RCC 7860 (cell line): ENCODE data around the gene NOS3.

ENCODE experiments used
- DNase-seq: peaks from one replicate; pipeline ENCODE4 v3.0.0-alpha.2; 2015; ENCODE audit warnings: low spot score
- FAIRE-seq: peaks from 2 replicates; lab custom pipeline; 2012; peaks lifted over from hg19 to GRCh38; lab: Jason Lieb, UNC

Gene NOS3

DNA sequence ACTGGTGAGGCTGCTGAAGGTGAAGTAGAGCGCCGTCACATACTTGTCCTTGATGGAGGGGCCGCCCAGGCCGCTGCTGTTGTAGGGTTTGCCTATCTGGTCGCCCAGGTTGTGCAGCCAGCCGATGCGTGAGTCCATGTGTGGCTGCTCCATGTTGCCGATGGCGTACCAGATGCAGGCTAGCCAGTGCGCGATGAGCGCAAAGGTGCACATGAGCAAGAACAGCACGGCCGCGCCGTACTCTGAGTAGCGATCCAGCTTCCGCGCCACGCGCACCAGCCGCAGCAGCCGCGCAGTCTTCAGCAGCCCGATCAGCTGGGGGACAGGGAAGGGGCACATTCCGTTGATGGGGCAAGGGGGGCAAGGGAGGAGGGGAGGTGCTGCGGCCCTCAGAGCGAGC is 39.3 kb upstream of the NOS3 start:
- FAIRE-seq (no peak), DNase-seq (no peak)

DNA sequence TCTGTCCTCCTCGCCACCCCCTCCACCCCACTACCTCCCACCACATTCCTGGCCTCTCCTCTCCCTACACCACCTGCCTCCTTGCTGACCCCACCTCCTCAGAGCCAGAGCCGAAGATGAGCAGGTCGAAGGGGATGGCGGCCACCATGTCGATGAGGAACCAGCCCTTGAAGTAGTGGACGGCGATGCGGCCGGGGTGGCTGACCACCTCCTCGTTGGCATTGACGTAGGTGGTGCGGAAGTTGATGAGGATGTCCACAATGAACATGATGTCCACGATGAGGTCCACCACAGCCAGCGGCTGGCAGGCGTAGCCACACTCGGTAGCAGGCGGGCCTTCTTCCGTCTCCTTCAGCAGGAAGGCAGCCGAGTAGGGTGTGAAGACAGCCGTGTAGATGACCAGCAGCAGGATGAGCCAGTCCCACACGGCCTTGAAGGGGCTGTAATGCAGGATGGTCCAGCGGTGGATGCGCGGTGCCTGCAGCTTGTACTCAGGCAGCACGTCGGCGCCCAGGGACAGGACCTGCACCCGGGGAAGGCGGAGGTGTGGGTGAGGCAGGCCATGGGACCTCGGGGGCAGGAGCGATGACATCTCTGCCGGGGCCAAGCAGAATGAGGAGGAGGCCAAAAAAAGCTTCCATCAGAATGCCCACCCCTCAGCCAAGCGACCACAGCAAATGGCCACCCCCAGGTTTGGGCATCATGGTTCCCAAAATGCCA is 38.3 kb upstream of the NOS3 start:
- DNase-seq (no peak), FAIRE-seq (no peak)

DNA sequence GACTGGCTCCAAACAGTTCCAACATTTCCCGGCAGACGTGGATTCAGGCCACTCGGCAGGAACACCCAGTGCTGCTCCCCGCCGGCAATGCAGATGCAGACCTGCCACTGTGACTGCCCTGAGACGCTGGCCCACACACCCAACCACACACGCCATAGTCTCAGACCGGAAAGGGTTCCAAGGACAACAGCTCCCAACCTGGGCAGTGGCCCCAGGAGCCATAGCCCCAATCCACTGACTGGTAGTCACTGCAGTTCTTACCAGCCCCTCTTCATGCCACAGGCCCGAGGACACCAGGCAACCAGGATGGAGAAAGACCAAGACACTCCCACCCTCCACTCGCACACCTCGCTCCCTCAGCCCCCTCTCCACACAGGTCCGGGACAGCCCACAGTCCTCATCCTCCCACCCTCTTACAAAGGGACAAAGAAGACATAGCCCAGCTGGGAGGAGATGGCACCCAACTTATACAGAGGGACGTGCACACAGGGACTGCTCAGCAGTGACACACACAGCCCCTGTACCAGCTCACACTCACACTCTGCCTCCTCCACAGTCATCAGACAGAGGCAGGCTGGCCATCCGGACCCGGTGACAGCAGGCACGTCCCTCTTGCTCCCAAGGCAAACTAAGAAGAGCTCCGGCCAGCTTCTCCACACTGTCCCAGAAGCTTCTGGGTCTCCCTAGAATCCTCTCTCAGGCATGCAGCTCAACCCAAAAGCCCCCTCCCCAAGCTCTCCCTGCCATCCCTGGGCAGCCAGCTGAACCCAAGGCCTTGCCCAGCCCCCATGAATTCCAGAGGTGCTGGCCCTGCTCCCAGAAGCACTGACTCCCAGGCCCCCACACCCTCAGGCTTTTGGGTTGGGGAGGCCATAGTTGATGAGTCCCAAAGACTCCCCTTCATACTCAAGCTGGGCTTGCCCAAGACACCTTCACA is 37.5 kb upstream of the NOS3 start:
- no peak for FAIRE-seq
- DNase-seq, result no peak

DNA sequence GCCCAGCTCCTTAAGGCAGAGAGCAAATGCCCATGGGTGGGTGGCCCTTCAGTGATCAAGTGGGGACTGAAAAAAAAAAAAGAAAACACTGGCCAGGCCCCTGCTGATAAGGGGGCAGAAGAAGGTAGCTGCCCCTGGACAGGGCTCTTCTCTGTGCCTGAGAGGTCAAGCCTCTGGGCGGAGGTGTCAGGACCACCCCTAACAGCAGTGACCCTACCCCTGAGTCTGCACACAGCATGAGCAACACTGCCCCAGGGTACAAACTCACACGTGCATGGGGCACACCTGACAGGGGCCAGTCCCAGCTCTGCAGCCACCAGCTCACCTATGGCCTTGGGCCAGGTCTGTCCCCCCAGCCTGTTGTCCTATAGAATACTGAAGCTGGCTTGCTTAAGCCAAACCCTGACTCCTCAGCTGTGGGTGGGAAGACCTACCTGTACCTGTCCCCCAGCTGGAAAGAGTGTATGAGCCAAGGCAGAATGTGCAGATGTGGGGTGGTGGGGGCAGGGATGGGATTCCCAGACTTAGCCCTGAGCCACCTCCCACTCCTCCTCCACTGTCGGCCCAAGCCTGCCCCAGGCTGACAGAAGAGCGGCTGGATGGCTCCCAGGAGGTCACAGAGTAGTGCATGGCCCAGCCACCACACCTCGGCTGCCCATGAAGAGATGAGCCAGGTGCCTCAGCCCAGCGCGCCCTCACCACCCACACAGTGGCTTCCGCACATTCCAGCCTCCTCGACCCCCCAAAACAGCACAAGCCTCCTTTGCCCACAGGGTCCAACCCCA is 36.4 kb upstream of the NOS3 start:
- DNase-seq (no peak), FAIRE-seq (no peak)

DNA sequence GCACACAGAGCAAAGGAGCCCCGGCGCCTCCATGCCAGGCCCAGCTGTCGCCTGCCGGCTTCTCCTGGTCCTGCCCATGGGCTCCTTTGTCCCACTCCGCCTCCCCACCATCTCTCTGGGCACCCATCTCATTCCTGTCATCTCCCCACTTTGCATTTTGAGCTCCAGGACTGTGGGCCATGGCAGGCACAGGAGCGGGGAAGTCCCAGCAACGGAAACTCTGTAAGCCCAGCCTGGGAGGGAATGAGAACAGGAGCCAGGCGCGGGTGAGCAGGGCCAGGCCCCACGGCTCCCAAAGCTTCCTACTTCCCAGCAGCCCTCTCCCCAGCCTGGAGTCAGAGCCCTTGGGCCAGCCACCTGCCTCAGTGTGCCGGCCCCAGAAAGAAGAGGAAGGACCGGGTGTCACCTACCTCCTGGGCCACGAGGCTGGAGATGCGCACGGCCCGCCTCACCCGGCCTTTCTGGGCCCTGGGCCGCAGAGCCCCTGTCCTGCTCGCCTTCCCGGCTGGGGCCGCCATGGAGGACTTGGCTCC is 35.8 kb upstream of the NOS3 start:
- no peak for DNase-seq
- FAIRE-seq, result no peak

DNA sequence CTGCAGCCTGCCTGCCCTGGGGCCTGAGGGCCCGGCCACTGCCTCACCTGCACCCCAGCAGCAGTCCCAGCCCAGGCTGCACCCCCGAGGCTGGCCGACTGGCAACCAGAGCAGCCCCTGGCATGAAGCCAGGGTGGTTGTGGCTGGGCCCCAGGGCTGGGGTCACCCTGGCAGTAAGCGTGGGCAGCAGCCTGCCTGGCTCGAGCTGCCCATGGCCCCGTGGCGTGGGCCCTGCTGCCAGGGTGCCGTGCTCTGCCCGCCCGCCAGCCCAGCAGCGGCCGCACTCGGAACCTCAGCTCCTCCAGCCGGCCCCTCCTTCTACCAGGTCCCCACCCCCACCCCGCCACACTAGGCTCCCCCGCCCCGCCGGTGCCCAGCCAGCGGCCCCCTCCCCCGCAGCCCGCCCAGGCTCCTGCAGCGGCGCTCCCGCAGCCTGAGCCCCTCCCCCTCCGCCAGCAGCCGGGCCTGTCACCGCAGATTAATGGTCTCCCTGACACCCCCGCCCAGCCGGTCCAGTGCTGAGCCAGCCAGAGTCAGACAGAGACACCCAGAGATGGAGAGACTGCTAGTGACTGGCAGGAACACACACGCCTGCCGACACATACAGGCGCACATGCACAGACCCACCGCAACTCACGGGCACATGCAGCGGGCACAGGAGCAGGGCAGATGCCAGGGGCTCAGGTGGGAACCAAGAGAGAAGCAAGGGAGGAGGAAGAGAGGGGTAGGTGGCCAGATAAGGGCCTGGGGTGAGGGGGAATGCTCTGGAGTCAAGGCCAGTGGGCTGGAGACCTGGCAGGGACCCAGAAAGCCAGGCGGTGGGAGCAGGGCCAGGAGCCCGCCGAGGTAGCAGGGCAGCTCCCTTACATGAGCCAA is 35.1 kb upstream of the NOS3 start:
- no peak for FAIRE-seq
- no peak for DNase-seq

DNA sequence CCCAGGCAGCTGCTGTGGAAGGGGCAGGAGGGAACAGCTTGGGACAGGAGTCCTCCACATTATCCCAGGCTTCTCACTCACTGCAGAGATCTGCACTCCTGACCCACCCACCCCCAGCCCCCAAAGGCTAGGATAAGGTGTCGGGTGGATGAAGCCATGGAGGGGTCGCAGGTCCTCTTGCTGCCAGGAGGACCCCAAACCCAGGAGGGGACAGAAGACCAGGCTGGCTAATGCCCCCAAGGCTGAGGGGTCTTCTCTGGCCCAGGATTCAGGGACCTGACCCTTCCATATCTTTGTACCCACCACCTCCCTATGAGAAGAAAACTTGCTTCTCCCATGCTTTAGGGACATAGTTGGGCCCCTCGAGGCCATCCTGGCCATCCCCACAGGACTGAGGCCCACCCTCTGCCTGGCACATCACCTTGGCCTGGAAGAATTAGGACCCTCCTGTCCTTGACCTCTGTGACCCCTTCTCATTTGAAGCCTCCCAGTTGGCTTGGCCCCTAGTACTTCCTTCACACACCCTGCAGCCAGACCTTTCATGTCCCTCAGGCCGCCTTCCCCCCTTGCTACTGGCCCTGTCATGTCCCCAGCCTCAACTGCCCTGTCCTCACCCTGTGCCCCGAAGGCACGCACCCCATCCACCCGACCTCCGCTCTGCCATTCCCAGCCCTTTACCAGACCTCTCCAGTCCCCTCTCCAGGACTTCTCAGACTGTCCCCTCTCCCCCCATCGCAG is 34.3 kb upstream of the NOS3 start:
- FAIRE-seq, result no peak
- DNase-seq, result no peak

DNA sequence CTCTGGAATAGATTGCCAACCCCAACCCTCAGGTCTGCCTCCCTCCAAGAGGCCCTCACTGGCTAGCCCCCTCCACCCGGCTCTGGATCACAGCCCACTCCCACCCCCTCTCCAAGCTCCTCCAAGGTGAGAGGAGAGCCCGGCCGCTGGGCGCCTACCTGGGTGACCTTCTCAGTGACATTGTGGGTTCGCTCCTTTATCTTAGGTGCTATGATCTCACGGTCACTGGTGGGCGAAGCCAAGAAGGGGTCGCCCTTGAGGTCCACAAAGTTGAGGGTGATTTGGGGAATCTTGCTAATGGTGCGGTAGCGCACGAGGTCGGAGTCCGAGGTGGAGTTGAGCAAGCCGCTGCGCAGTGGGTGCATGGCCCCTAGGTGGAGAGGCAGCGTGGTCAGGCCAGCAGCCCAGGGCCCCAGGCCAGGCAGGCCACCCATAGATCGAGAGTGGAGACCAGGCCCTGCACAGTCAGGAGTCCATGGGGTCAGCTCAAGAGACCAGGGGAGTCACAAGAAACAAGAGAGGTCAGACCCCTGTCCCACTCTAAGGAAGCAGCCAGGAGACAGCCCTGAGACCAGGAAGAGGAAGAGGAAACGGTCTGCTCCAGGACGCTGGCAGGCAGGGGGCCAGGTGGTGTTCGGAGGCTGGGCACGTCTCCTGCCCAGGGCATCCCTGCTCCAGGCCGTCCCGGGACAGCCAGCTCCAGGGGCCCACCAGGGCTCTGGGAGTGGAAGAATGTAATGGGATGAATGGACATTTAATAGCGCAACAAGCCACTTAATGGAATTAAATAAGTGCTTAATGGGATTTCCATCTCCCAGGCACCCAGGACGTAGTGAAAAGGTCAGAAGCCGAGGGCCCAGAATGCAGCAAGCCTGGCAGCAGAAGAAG is 33.4 kb upstream of the NOS3 start:
- FAIRE-seq (no peak), DNase-seq (no peak)

DNA sequence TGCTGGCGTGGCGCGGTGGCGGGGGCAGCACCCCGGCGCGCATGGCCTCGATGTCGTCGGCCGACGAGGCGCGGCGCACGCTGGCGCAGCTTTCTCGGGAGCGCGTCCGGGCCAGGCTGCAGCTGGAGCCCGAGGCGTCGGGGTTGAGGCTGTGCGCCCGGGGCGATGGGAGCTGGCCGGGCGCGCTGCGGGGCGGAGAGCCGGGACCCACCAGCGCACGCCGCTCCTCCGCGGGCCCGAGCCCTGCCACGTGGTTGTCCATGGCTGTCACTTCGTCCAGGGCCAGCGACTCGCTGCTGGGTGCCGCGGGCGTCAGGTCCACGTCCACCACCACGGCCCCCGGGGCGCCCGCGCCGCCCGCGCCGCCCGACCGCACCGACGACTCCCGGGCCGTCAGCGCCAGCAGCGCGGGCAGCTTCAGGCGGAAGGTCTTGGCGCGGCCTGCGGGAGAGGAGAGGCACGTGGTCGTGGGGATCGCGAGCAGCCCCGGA is 32.7 kb upstream of the NOS3 start:
- DNase-seq, result no peak
- FAIRE-seq, result no peak

DNA sequence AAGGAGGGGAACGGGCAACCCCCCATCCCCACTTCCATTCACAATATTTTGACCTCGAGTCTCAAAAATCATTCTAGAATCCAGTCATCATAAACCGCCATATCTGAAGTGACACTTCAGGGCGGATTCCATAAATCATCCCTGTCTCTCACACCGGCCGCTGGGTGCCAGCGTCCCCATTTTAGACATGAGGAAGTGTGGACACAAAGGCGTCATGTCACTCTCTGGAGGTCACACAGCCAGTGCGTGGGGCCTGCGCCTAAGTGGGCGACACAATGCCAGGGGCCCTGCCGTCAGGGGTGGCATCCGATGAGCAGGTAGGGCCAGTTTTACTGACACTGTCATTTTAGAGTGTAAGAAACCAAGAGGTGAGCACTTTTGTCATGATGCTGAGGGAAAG is 32.2 kb upstream of the NOS3 start:
- FAIRE-seq (no peak), DNase-seq (no peak)

DNA sequence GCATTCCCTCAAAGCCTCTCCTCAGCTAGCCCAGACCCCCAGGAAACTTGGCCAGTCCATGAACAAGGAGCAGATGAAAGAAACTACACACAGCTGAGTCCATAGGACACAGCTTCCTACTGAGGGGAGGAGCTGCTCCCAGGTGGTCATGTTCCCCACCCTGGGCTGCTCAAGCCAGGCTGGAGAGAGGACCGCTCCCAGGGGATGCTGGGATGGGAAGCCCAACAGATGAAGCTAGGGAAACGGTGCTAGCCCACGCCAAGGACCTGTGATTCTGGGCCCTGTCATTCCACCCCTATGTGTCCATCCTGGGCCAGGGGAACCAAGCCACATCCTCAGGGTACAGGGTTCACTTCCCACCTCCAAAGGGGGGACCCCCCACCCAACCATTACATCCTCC is 31.7 kb upstream of the NOS3 start:
- DNase-seq, result no peak
- no peak for FAIRE-seq

DNA sequence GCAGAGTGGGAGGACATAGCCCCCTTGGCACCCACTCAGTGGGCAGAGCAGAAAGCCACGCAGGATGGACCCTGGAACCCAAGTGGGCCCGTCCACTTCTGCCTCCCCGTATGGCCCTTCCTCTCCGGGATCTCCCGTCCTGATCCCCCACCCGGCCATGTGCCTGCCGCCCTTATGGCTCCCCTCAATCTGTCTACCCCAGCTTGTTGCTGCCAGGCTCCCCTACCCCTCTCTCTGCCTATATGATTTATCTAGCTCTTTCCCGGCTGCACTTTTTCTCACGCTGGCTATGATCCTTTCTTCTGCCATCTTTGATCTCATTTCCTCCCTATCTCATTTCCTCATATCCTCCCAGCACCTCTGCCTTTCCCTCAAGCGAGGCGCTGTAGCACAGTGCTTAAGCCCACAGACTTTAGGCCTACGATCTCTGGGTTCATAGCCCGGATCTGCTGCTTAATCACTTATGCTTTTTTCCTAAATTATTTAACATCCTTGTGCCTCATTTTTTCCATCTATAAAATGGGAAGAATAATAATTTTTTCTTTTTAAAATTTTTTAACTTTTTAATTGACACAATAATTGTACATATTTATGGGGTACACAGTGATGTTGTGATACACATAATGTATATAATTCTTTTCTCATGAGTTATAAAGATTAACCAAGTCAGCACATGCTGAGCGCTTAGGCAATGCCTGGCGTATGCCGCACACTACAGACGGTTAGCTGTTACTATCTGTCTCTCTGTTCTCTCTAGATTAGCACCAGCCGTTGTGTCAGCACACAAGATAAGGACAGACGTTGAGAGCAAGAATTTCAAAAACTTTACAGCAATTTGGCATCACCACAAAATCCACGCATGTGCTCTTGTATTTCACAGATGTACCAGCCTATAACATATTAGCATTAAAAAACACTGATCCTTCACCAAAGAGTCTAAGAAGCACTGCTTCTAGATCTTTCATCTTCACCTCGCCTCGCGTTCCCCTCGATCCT is 30.8 kb upstream of the NOS3 start:
- DNase-seq, result no peak
- FAIRE-seq, result no peak

DNA sequence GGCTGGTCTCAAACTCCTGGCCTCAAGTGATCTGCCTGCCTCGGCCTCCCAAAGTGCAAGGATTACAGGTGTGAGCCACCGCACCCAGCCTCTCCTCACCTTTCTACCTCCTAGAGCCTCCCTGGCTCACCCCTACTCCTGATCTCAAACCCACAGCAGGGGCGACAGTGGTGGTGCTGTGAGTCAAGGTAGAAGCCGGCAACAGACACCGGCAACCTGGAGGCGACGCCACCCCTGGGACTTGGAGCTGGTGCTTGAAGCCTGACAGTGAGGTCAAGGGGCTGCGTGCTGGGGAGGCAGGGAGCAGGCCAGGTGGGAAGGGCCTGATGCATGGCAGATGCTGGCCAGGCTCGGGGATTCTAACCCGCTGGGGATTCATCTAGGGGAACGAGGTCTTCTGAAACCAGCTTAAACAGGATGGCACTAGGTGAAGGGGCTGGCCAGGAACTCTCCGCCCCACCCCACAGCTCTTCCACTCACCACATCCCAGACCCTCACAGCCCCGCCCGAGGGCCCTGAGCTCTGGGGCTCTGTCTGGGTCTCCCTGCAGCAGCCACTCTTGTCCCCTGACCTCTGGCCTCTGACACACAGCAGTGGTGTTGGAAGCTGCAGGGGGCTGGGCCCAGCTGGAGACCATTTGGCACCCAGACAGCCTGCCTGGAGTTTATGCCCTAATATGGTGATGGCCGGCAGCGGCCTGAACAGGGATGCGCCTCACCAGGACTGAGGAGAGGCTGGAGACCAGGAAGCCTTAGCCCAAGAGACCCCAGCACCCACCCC is 29.1 kb upstream of the NOS3 start:
- DNase-seq, result no peak
- no peak for FAIRE-seq

DNA sequence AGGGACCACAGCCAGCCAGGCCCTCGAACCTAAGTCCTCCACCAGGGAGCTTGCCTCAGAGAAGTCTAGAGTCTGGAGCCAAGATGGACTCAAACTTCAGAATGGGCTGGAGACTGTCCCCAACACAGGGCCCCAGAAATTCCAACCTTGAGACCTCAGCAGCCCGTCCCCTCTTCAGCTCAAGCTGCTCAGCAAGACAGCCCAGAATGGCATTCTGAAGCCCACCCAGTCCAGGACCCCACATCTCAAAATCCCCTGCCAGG is 28.6 kb upstream of the NOS3 start:
- DNase-seq (no peak), FAIRE-seq (no peak)

DNA sequence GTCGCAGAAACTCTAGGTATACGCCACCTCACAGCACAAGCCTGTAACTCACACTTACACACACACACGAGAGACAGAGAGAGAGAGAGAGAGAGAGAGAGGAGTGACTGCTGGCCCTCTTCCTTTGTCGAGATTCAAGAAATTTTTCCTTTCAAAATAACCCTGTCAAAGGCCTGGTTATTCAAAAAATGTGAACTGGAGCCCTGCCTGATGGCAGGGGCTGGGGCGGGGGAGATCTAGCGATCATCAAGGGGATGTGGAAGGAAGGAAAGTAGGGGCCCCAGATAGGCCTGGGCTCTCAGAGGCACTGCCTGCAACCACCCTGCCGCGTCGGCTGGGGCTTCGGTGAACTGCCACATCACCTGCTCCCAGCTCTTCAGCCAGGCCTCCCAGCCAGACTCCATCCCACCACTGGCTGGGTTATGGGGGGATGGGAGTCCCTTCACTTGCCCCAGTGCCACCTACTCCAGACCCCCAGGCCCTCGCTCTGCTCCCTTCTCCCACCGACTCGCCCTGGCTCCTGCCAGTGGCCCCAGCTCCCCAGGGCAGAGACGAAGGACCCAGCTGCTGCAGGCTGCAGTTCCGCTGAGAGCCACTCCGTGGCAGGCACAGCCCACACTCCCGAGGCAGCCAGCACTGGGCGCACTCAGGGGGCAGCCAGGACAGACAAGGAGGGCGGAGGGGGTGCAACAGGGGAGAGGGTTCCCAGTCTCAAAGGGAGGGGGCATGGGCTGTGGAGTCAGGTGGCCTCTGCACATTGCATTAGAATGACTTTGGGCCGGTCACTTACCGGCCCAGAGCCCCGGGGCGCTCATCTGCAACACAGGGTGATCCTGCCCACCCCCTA is 28.0 kb upstream of the NOS3 start:
- FAIRE-seq (no peak), DNase-seq (no peak)
